HEK293 (cell line): ENCODE data around the gene PLEKHG1.

Source experiments
- CTCF ChIA-PET: fragments of 350-600 bp; formaldehyde crosslinking; extraction: SDS; loops from one replicate; lab custom pipeline; 2021; ENCODE audit warnings: antibody characterized with exemption; lab: Yijun Ruan, JAX
- POLR2A ChIA-PET: fragments of 300-600 bp; formaldehyde crosslinking; extraction: SDS; loops from one replicate; lab custom pipeline; 2020; ENCODE audit warnings: antibody characterized with exemption, inconsistent platforms; lab: Yijun Ruan, JAX
- H3K27ac ChIP-seq: fragments of 200-500 bp; sonication (Bioruptor generic); 2 replicates; pipeline ENCODE4 v1.5.1; 2014; ENCODE audit warnings: low read depth, low read length, control low read depth, inconsistent platforms; ENCODE audit errors: extremely low read depth
- H3K36me3 ChIP-seq, 2 experiments: fragments of 200-500 bp in 1 of 2; sonication (Bioruptor generic) in 1 of 2; 1 replicate in 1 of 2; 2 replicates in 1 of 2; pipeline ENCODE4 v1.5.1; 2014 to 2017; ENCODE audit warnings: inconsistent platforms in 2 of 2, low read length in 2 of 2; ENCODE audit not compliant: control insufficient read depth in 2 of 2, insufficient read depth in 1 of 2
- H3K4me1 ChIP-seq: fragments of 200-500 bp; sonication (Bioruptor generic); 2 replicates; pipeline ENCODE4 v1.5.1; 2014; ENCODE audit warnings: mild to moderate bottlenecking, low read length, inconsistent platforms; ENCODE audit not compliant: control insufficient read depth, insufficient read depth
- H3K4me3 ChIP-seq: 2 replicates; pipeline ENCODE4 v1.5.1; 2011; ENCODE audit warnings: low read depth, mild to moderate bottlenecking, control low read depth, low read length, moderate library complexity
- H3K9me3 ChIP-seq: fragments of 200-500 bp; sonication (Bioruptor generic); 2 replicates; pipeline ENCODE4 v1.5.1; 2014; ENCODE audit warnings: low read depth, low read length, inconsistent platforms; ENCODE audit not compliant: control insufficient read depth, insufficient read depth
- TRIM28 ChIP-seq: IDR thresholded peaks from 2 replicates; pipeline ENCODE4 v1.6.1; 2011; ENCODE audit warnings: low read length, control low read depth, borderline replicate concordance
- ZBTB21 ChIP-seq: fragments of 450-650 bp; formaldehyde crosslinking; IDR thresholded peaks from 2 replicates; pipeline ENCODE4 v1.5.1; 2017; ENCODE audit warnings: missing biosample characterization, missing genetic modification characterization
- ZNF133 ChIP-seq: fragments of 450-650 bp; formaldehyde crosslinking; IDR thresholded peaks from 2 replicates; pipeline ENCODE4 v1.5.1; 2016; ENCODE audit warnings: missing biosample characterization, missing genetic modification characterization
- ZNF266 ChIP-seq: fragments of 450-650 bp; formaldehyde crosslinking; IDR thresholded peaks from 2 replicates; pipeline ENCODE4 v1.5.1; 2016; ENCODE audit warnings: missing biosample characterization, missing genetic modification characterization, low read depth
- ZNF274 ChIP-seq, 2 experiments: fragments of 200-500 bp in 1 of 2; fragments of 450-650 bp in 1 of 2; sonication (Bioruptor generic) in 1 of 2; formaldehyde crosslinking in 1 of 2; IDR thresholded peaks; 2 replicates each; pipeline versions ENCODE4 v1.5.1 to v1.6.1; 2014 to 2016; ENCODE audit warnings: borderline replicate concordance in 1 of 2, inconsistent platforms in 1 of 2, low read length in 1 of 2, missing biosample characterization in 1 of 2, missing genetic modification characterization in 1 of 2
- ZNF433 ChIP-seq: fragments of 450-650 bp; formaldehyde crosslinking; IDR thresholded peaks from 2 replicates; pipeline ENCODE4 v1.5.1; 2016; ENCODE audit warnings: missing biosample characterization, missing genetic modification characterization, low read depth
- ZNF473 ChIP-seq: fragments of 450-650 bp; formaldehyde crosslinking; IDR thresholded peaks from 2 replicates; pipeline ENCODE4 v1.5.1; 2017; ENCODE audit warnings: missing biosample characterization, missing genetic modification characterization
- ZNF544 ChIP-seq: fragments of 450-650 bp; formaldehyde crosslinking; IDR thresholded peaks from 2 replicates; pipeline ENCODE4 v1.5.0; 2017; ENCODE audit warnings: missing biosample characterization, missing genetic modification characterization
- ZNF792 ChIP-seq: fragments of 450-650 bp; formaldehyde crosslinking; IDR thresholded peaks from 2 replicates; pipeline ENCODE4 v1.5.1; 2016; ENCODE audit warnings: missing biosample characterization, missing genetic modification characterization
- ZNF843 ChIP-seq: fragments of 450-650 bp; formaldehyde crosslinking; IDR thresholded peaks from 2 replicates; pipeline ENCODE4 v1.5.1; 2016; ENCODE audit warnings: missing biosample characterization, missing genetic modification characterization
- ZSCAN23 ChIP-seq: fragments of 450-650 bp; formaldehyde crosslinking; IDR thresholded peaks from 2 replicates; pipeline ENCODE4 v1.5.1; 2016; ENCODE audit warnings: missing biosample characterization, missing genetic modification characterization
- TF ChIP-seq, protein P1 (sequence below): fragments of 450-650 bp; formaldehyde crosslinking; IDR thresholded peaks from 2 replicates; pipeline ENCODE4; 2016; ENCODE audit warnings: missing biosample characterization, missing genetic modification characterization
- TF ChIP-seq, protein P2 (sequence below): fragments of 450-650 bp; formaldehyde crosslinking; IDR thresholded peaks from 2 replicates; pipeline ENCODE4 v1.5.0; 2017; ENCODE audit warnings: missing biosample characterization, missing genetic modification characterization, borderline replicate concordance
- TF ChIP-seq, protein P3 (sequence below): fragments of 450-650 bp; formaldehyde crosslinking; IDR thresholded peaks from 2 replicates; pipeline ENCODE4 v1.5.1; 2016; ENCODE audit warnings: missing biosample characterization, missing genetic modification characterization
- TF ChIP-seq, protein P4 (sequence below): fragments of 450-650 bp; formaldehyde crosslinking; IDR thresholded peaks from 2 replicates; pipeline ENCODE4 v1.5.1; 2017; ENCODE audit warnings: missing biosample characterization, missing genetic modification characterization
- TF ChIP-seq, protein P5 (sequence below): fragments of 450-650 bp; formaldehyde crosslinking; IDR thresholded peaks from 2 replicates; pipeline ENCODE4 v1.5.1; 2016; ENCODE audit warnings: missing biosample characterization, missing genetic modification characterization, low read depth
- TF ChIP-seq, protein P6 (sequence below): fragments of 450-650 bp; formaldehyde crosslinking; IDR thresholded peaks from 2 replicates; pipeline ENCODE4 v1.5.1; 2016; ENCODE audit warnings: missing biosample characterization, missing genetic modification characterization

The PLEKHG1 gene

DNA sequence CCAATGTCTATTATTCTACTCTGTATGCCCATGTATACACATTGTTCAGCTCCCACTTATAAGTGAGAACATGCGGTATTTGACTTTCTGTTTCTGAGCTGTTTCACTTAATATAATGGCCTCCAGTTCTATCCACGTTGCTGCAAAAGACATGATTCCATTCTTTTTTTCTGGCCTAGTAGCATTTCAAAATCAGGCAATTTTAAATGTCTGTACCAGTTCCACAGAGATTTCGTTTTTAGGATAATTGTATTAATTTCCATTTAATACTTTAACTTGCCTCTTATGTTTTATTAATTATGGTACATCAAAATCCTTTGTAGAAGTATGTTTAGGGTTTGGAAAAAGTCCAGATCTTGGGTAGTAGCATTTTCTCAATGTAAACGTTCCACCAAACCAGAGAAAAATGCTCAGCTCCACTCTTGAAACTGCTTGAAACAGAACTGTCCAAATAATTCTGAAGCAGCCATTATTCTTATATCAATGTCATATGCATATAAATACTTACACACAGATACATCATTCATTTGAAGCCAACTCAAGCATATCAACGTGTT is 42.6 kb upstream of the PLEKHG1 start:
- no peaks in the 10 kb centered on the region for H3K9me3 ChIP-seq
- H3K36me3 ChIP-seq = no peaks in the 10 kb centered on the region
- TF ChIP-seq ZNF792 (tag by site-specific recombination) (no peak), ZSCAN23 (tag by site-specific recombination) (no peak), ZBTB21 (no peak), ZNF843 (tag by site-specific recombination) (no peak), ZNF133 (tag by site-specific recombination) (no peak), ZNF473 (no peak), ZNF544 (tag by site-specific recombination) (no peak), TRIM28 (no peak)
- TF ChIP-seq, protein P1, sequence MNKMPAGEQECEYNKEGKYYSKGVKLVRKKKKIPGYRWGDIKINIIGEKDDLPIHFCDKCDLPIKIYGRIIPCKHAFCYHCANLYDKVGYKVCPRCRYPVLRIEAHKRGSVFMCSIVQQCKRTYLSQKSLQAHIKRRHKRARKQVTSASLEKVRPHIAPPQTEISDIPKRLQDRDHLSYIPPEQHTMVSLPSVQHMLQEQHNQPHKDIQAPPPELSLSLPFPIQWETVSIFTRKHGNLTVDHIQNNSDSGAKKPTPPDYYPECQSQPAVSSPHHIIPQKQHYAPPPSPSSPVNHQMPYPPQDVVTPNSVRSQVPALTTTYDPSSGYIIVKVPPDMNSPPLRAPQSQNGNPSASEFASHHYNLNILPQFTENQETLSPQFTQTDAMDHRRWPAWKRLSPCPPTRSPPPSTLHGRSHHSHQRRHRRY (tag by site-specific recombination) = no peak
- TF ChIP-seq, protein P2, sequence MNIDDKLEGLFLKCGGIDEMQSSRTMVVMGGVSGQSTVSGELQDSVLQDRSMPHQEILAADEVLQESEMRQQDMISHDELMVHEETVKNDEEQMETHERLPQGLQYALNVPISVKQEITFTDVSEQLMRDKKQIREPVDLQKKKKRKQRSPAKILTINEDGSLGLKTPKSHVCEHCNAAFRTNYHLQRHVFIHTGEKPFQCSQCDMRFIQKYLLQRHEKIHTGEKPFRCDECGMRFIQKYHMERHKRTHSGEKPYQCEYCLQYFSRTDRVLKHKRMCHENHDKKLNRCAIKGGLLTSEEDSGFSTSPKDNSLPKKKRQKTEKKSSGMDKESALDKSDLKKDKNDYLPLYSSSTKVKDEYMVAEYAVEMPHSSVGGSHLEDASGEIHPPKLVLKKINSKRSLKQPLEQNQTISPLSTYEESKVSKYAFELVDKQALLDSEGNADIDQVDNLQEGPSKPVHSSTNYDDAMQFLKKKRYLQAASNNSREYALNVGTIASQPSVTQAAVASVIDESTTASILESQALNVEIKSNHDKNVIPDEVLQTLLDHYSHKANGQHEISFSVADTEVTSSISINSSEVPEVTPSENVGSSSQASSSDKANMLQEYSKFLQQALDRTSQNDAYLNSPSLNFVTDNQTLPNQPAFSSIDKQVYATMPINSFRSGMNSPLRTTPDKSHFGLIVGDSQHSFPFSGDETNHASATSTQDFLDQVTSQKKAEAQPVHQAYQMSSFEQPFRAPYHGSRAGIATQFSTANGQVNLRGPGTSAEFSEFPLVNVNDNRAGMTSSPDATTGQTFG = no peak
- TF ChIP-seq, protein P3, sequence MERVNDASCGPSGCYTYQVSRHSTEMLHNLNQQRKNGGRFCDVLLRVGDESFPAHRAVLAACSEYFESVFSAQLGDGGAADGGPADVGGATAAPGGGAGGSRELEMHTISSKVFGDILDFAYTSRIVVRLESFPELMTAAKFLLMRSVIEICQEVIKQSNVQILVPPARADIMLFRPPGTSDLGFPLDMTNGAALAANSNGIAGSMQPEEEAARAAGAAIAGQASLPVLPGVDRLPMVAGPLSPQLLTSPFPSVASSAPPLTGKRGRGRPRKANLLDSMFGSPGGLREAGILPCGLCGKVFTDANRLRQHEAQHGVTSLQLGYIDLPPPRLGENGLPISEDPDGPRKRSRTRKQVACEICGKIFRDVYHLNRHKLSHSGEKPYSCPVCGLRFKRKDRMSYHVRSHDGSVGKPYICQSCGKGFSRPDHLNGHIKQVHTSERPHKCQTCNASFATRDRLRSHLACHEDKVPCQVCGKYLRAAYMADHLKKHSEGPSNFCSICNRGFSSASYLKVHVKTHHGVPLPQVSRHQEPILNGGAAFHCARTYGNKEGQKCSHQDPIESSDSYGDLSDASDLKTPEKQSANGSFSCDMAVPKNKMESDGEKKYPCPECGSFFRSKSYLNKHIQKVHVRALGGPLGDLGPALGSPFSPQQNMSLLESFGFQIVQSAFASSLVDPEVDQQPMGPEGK (tag by site-specific recombination) = no peak
- TF ChIP-seq, protein P4, sequence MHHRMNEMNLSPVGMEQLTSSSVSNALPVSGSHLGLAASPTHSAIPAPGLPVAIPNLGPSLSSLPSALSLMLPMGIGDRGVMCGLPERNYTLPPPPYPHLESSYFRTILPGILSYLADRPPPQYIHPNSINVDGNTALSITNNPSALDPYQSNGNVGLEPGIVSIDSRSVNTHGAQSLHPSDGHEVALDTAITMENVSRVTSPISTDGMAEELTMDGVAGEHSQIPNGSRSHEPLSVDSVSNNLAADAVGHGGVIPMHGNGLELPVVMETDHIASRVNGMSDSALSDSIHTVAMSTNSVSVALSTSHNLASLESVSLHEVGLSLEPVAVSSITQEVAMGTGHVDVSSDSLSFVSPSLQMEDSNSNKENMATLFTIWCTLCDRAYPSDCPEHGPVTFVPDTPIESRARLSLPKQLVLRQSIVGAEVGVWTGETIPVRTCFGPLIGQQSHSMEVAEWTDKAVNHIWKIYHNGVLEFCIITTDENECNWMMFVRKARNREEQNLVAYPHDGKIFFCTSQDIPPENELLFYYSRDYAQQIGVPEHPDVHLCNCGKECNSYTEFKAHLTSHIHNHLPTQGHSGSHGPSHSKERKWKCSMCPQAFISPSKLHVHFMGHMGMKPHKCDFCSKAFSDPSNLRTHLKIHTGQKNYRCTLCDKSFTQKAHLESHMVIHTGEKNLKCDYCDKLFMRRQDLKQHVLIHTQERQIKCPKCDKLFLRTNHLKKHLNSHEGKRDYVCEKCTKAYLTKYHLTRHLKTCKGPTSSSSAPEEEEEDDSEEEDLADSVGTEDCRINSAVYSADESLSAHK (tag by site-specific recombination) = no peak
- TF ChIP-seq, all 188 proteins: peak for 0
- no peak overlapping the region for H3K4me3 ChIP-seq
- no peaks in the 10 kb centered on the region for H3K4me1 ChIP-seq
- ChIA-PET CTCF (interaction anchor here (0.8 to 0.9 kb wide), 2 partner anchors 39 to 139 kb away, joined by 4 to 5 read pairs; no protein-coding TSS in a partner anchor), POLR2A (no interaction called here)
- H3K27ac ChIP-seq = no peak overlapping the region

DNA sequence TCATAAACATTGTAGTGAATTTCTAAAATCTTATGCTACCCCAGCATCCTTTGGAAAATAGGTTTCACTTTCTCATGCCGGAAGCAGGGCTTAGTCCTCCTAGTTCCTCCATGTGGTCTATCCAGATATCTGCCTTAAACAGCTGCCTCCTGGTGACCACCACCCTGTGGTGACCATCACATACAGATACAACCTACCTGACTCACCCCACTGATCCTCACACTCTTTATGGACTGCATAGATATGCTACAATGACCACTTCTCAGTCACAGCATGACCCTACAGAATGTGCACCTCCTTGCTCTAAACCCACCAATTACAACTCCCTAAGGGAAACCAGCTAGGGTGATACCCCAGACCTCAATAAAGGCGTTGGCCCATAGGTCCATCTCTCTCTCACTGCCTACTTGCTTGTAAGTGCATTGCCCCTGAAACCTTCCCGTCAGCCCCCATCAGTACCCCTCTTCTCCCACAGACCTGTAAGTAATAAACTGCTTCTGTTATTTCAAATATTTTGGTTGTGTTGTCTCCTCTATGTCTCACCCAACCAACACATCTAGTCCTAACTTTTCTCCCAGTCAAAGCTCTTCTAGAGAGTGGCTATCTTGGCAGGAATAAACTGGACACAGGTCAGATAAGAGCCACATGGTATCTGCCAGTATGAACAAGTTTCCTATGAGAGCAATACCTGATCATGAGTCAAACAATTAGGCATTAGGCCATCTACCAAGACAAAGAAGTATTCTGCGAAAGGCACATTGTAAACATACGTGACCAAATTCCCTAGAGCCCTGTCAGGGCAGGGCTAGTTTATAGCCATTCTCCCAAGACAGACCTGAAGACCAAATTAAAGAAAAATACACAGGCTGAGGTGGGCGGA is 39.4 kb upstream of the PLEKHG1 start:
- Histone ChIP-seq H3K36me3 (no peaks in the 10 kb centered on the region), H3K4me1 (no peaks in the 10 kb centered on the region), H3K9me3 (no peaks in the 10 kb centered on the region), H3K4me3 (no peak overlapping the region), H3K27ac (no peak overlapping the region)
- POLR2A ChIA-PET = no interaction called here
- CTCF ChIA-PET = no interaction called here
- TF ChIP-seq, protein P5, sequence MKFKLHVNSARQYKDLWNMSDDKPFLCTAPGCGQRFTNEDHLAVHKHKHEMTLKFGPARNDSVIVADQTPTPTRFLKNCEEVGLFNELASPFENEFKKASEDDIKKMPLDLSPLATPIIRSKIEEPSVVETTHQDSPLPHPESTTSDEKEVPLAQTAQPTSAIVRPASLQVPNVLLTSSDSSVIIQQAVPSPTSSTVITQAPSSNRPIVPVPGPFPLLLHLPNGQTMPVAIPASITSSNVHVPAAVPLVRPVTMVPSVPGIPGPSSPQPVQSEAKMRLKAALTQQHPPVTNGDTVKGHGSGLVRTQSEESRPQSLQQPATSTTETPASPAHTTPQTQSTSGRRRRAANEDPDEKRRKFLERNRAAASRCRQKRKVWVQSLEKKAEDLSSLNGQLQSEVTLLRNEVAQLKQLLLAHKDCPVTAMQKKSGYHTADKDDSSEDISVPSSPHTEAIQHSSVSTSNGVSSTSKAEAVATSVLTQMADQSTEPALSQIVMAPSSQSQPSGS (tag by site-specific recombination) = no peak
- no peak for TF ChIP-seq ZNF274 (IDR thresholded peaks at IDR 0.05; ENCODE audit: low read length)
- no peak for TF ChIP-seq ZNF274 (tag by site-specific recombination; IDR thresholded peaks at IDR 0.05; ENCODE audit: borderline replicate concordance)
- TF ChIP-seq, protein P2 = no peak
- peak; percentile 99 for TF ChIP-seq ZNF266 (tag by site-specific recombination)
- no peak for TF ChIP-seq ZNF433 (tag by site-specific recombination)
- TF ChIP-seq, protein P6, sequence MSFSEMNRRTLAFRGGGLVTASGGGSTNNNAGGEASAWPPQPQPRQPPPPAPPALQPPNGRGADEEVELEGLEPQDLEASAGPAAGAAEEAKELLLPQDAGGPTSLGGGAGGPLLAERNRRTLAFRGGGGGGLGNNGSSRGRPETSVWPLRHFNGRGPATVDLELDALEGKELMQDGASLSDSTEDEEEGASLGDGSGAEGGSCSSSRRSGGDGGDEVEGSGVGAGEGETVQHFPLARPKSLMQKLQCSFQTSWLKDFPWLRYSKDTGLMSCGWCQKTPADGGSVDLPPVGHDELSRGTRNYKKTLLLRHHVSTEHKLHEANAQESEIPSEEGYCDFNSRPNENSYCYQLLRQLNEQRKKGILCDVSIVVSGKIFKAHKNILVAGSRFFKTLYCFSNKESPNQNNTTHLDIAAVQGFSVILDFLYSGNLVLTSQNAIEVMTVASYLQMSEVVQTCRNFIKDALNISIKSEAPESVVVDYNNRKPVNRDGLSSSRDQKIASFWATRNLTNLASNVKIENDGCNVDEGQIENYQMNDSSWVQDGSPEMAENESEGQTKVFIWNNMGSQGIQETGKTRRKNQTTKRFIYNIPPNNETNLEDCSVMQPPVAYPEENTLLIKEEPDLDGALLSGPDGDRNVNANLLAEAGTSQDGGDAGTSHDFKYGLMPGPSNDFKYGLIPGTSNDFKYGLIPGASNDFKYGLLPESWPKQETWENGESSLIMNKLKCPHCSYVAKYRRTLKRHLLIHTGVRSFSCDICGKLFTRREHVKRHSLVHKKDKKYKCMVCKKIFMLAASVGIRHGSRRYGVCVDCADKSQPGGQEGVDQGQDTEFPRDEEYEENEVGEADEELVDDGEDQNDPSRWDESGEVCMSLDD (tag by site-specific recombination) = no peak
